SU-DHL-6 (cell line): ENCODE data around the gene NMNAT2.

ENCODE experiments used
- H2AFZ ChIP-seq: fragments of 200-600 bp; sonication (generic); 2 replicates; pipeline ENCODE4 v1.6.1; 2014; ENCODE audit warnings: low read depth, mild to moderate bottlenecking, moderate library complexity, mixed read lengths, antibody characterized with exemption, low read length; ENCODE audit not compliant: severe bottlenecking
- H3F3A ChIP-seq: fragments of 200-600 bp; shearing (Covaris generic); 2 replicates; pipeline ENCODE4 v1.6.0; 2016; ENCODE audit warnings: antibody characterized with exemption, mild to moderate bottlenecking; ENCODE audit not compliant: insufficient read depth
- H3K27ac ChIP-seq: fragments of 200-600 bp; sonication (generic); 2 replicates; pipeline ENCODE4 v1.5.1; 2016; ENCODE audit warnings: low read depth, mild to moderate bottlenecking, low read length, moderate library complexity, mixed read lengths
- H3K27me3 ChIP-seq: fragments of 200-600 bp; sonication (generic), shearing (Covaris generic); 2 replicates; pipeline ENCODE4 v1.6.0; 2014; ENCODE audit warnings: mild to moderate bottlenecking, low read length
- H3K36me3 ChIP-seq: fragments of 200-600 bp; sonication (generic); 2 replicates; pipeline ENCODE4 v1.6.1; 2014; ENCODE audit warnings: mild to moderate bottlenecking, low read length, mixed read lengths
- H3K4me2 ChIP-seq: fragments of 300-600, 200-600 bp; shearing (Covaris generic), sonication (generic); 2 replicates; pipeline ENCODE4 v1.6.0; 2014; ENCODE audit warnings: low read length, low read depth, mild to moderate bottlenecking; ENCODE audit not compliant: poor library complexity, severe bottlenecking
- H3K4me3 ChIP-seq: fragments of 200-600 bp; sonication (generic); 2 replicates; pipeline ENCODE4 v1.5.1; 2014; ENCODE audit warnings: antibody characterized with exemption, low read length, mild to moderate bottlenecking, mixed read lengths; ENCODE audit not compliant: insufficient read depth, poor library complexity, severe bottlenecking
- H3K79me2 ChIP-seq: fragments of 200-600 bp; sonication (generic); 2 replicates; pipeline ENCODE4 v1.6.1; 2014; ENCODE audit warnings: mild to moderate bottlenecking, low read length, moderate library complexity; ENCODE audit not compliant: insufficient read depth
- H3K9ac ChIP-seq: fragments of 200-600 bp; sonication (generic); 2 replicates; pipeline ENCODE4 v1.7.0; 2014; ENCODE audit warnings: mild to moderate bottlenecking, low read length
- H3K9me2 ChIP-seq: fragments of 200-600 bp; sonication (generic); replicated peaks from 2 replicates; pipeline ENCODE4 v1.6.1; 2014; ENCODE audit warnings: low read length; ENCODE audit not compliant: insufficient read depth
- H3K9me3 ChIP-seq: fragments of 200-600 bp; sonication (generic); 2 replicates; pipeline ENCODE4 v1.6.1; 2014; ENCODE audit warnings: low read length, mixed read lengths; ENCODE audit not compliant: insufficient read depth
- H4K20me1 ChIP-seq: fragments of 200-600 bp; sonication (generic); 2 replicates; pipeline ENCODE4 v1.6.1; 2014; ENCODE audit warnings: low read depth, mild to moderate bottlenecking, antibody characterized with exemption, low read length, moderate library complexity, mixed read lengths
- EZH2phosphoT487 ChIP-seq: fragments of 200-600 bp; sonication (generic), shearing (Covaris generic); conservative IDR thresholded peaks from 2 replicates; pipeline ENCODE4 v1.6.1; 2018; ENCODE audit warnings: mild to moderate bottlenecking, antibody characterized with exemption, low read length, moderate library complexity, mixed read lengths
- TF ChIP-seq, protein P1 (sequence below): fragments of 200-600 bp; sonication (generic); IDR thresholded peaks from one replicate; pipeline ENCODE4 v1.5.1; 2017; ENCODE audit warnings: antibody characterized with exemption, mild to moderate bottlenecking, low read length, moderate library complexity; ENCODE audit not compliant: insufficient read depth, poor library complexity, severe bottlenecking

The NMNAT2 gene

DNA sequence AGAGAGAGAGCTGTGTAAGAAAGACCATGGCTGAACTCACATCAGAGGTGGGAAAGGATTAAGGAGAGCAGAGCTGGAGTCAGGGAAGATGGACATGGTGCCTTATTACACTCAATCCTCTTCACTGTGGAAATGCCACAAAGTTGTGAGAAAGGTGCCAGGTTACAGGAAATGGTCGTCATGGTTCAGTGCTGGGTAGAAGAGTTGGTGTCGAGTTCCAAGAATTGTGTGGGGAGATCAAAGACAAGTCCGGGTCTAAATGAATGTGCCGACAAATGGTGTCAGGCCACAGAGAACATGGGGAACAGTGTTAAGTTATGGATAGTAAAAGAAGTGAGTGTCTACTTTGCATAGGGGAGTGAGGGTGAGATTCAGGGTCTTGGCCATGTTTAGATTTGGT is 191.2 kb downstream of the NMNAT2 start:
- Histone ChIP-seq H3K9ac (no peak overlapping the region), H3K9me3 (no peaks in the 10 kb centered on the region), H3K36me3 (no peaks in the 10 kb centered on the region), H3K4me2 (no peak overlapping the region), H3F3A (no peaks in the 10 kb centered on the region), H3K79me2 (no peaks in the 10 kb centered on the region), H3K4me3 (no peak overlapping the region), H4K20me1 (no peaks in the 10 kb centered on the region), H2AFZ (no peak overlapping the region), H3K27ac (no peak overlapping the region), H3K27me3 (no peaks in the 10 kb centered on the region), H3K9me2 (no peaks in the 10 kb centered on the region)
- no peak for TF ChIP-seq EZH2phosphoT487

DNA sequence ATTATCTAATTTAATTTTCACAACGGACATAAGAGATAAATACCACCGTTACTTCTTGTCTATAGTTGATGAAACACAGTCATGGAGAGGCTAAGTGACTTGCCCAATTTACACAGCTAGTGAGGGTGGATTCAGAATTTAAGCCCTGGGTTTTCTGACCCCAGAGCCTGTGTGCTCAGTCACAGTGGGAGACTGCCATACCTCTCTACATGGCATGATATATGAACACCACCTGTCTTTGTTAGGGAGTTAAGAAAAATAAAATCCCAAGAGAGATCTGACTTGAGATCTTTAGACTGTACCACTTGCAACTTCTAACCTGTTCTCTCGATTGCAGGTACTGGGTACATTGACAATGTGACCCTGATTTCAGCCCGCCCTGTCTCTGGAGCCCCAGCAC is 191.8 kb downstream of the NMNAT2 start:
- H3K4me3 ChIP-seq: no peak overlapping the region

DNA sequence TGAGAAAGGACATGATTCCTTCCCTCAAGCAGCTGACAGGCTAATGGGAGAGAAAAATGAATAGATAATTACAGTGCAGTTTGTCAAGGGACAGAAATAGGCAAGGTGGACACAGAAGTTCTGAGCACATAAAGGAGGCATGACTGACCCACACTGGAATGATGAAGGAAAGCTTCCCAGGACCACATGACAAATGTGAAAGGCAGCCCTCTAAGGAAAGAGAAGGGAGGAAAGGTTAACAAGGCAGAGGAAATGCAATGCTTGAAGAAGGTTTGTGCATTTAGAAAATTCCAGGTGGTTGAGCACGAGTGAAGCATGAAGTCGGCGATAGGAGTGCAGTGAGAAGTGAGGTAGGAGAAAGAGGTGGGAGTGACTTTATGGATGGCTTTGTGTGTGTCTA is 194.7 kb downstream of the NMNAT2 start:
- H3F3A ChIP-seq: no peaks in the 10 kb centered on the region
- H2AFZ ChIP-seq: no peak overlapping the region
- no peaks in the 10 kb centered on the region for H3K9me2 ChIP-seq
- H3K36me3 ChIP-seq: no peaks in the 10 kb centered on the region
- no peak overlapping the region for H3K27ac ChIP-seq
- H3K79me2 ChIP-seq: no peaks in the 10 kb centered on the region
- TF ChIP-seq, protein P1, sequence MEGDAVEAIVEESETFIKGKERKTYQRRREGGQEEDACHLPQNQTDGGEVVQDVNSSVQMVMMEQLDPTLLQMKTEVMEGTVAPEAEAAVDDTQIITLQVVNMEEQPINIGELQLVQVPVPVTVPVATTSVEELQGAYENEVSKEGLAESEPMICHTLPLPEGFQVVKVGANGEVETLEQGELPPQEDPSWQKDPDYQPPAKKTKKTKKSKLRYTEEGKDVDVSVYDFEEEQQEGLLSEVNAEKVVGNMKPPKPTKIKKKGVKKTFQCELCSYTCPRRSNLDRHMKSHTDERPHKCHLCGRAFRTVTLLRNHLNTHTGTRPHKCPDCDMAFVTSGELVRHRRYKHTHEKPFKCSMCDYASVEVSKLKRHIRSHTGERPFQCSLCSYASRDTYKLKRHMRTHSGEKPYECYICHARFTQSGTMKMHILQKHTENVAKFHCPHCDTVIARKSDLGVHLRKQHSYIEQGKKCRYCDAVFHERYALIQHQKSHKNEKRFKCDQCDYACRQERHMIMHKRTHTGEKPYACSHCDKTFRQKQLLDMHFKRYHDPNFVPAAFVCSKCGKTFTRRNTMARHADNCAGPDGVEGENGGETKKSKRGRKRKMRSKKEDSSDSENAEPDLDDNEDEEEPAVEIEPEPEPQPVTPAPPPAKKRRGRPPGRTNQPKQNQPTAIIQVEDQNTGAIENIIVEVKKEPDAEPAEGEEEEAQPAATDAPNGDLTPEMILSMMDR: no peak
- TF ChIP-seq EZH2phosphoT487: no peak
- H3K9me3 ChIP-seq: no peaks in the 10 kb centered on the region
- H3K27me3 ChIP-seq: no peaks in the 10 kb centered on the region
- no peaks in the 10 kb centered on the region for H4K20me1 ChIP-seq
- H3K4me3 ChIP-seq: no peak overlapping the region
- H3K9ac ChIP-seq: no peak overlapping the region
- no peak overlapping the region for H3K4me2 ChIP-seq

More for the DNA sequence above, 191.8 kb downstream of the NMNAT2 start:
- Histone ChIP-seq H3K36me3 (no peaks in the 10 kb centered on the region), H3K27me3 (no peaks in the 10 kb centered on the region), H3K9ac (no peak overlapping the region), H3K9me2 (no peaks in the 10 kb centered on the region), H2AFZ (no peak overlapping the region), H3K9me3 (no peaks in the 10 kb centered on the region), H3K4me2 (no peak overlapping the region), H4K20me1 (no peaks in the 10 kb centered on the region), H3K79me2 (no peaks in the 10 kb centered on the region), H3K27ac (no peak overlapping the region), H3F3A (no peaks in the 10 kb centered on the region)
- no peak for TF ChIP-seq EZH2phosphoT487
- TF ChIP-seq, protein P1: no peak

DNA sequence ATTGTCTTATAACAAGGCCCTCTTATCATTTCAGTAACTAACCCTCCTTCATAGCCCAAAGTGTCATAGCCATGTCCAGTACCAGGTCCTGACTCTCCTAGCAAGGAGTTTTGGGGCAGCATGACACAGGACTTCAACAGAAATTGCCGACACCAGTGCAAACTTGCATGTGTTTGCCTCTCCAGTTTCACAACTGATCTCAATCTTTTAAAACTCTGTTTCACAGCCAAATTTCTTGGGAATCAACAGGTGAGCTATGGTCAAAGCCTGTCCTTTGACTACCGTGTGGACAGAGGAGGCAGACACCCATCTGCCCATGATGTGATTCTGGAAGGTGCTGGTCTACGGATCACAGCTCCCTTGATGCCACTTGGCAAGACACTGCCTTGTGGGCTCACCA is 195.3 kb downstream of the NMNAT2 start:
- Histone ChIP-seq H3K27me3 (no peaks in the 10 kb centered on the region), H3K9ac (no peak overlapping the region), H2AFZ (no peak overlapping the region), H3K27ac (no peak overlapping the region), H3K79me2 (no peaks in the 10 kb centered on the region), H3K4me3 (no peak overlapping the region), H3K36me3 (no peaks in the 10 kb centered on the region), H4K20me1 (no peaks in the 10 kb centered on the region), H3F3A (no peaks in the 10 kb centered on the region), H3K4me2 (no peak overlapping the region), H3K9me2 (no peaks in the 10 kb centered on the region), H3K9me3 (no peaks in the 10 kb centered on the region)
- no peak for TF ChIP-seq EZH2phosphoT487
- TF ChIP-seq, protein P1: no peak
